AG04450 (cell line): ENCODE results near the gene SYDE1. TPM values are rescaled to one million over a fixed set of nuclear protein-coding genes. Genes with fewer than 3 reads are reported as not detected.
"Not testable (repeated sequence)": the region's sequence is repeated elsewhere in the genome, so short reads cannot be mapped to it uniquely, and the experiment has no call there.

Experiments
- CTCF ChIA-PET: fragments of 300-600, 350-600 bp; formaldehyde crosslinking; extraction: SDS; loops from one replicate; lab custom pipeline; 2022; ENCODE audit warnings: antibody characterized with exemption, inconsistent platforms; lab: Charles Lee
- POLR2A ChIA-PET: fragments of 350-600 bp; formaldehyde crosslinking; extraction: SDS; loops from one replicate; lab custom pipeline; 2021; ENCODE audit warnings: antibody characterized with exemption, inconsistent platforms; lab: Yijun Ruan, JAX
- DNase-seq: peaks from one replicate; pipeline ENCODE4 v3.0.0-alpha.2; 2011; ENCODE audit warnings: low read depth, low spot score
- H3K27ac ChIP-seq: one replicate; pipeline ENCODE4 v1.5.1; 2012; ENCODE audit warnings: low read depth, low read length, control low read depth
- H3K27me3 ChIP-seq: one replicate; pipeline ENCODE4 v1.6.0; 2012; ENCODE audit warnings: low read length; ENCODE audit not compliant: control insufficient read depth, insufficient read depth
- H3K4me3 ChIP-seq: 2 replicates; pipeline ENCODE4 v1.5.1; 2011; ENCODE audit warnings: mild to moderate bottlenecking, low read depth, low read length, control low read depth
- H3K9me3 ChIP-seq: 2 replicates; pipeline ENCODE4 v1.5.1; 2012; ENCODE audit warnings: low read length; ENCODE audit not compliant: control insufficient read depth, insufficient read depth
- CTCF ChIP-seq: IDR thresholded peaks from 2 replicates; pipeline ENCODE4 v1.5.1; 2011; ENCODE audit warnings: low read depth, low read length, control low read depth, inconsistent platforms
- polyA plus RNA-seq: library from polyadenylated mRNA; depleted of rRNA; stranded (reverse); fragments of >200 nt; gene quantifications from 2 replicates; pipeline ENCODE4 v1.2.3, GENCODE V29; 2011

SYDE1 gene
- polyA plus RNA-seq, 1 experiment = 30.3 TPM

- Histone ChIP-seq H3K27me3 (peaks cover 3% of the 10 kb centered on the region), H3K9me3 (no peaks in the 10 kb centered on the region; the same call in 1 of the 2 replicates), H3K4me3 (no peak overlapping the region), H3K27ac (no peak overlapping the region)
- ChIA-PET CTCF (interaction anchor here (1.2 to 2.8 kb wide), 9 partner anchors 8 to 462 kb away, joined by 3 to 38 read pairs (median 9); no protein-coding TSS in a partner anchor), POLR2A (interaction anchor here (0.6 kb wide), 1 partner anchor 983 kb away, joined by 5 read pairs; the partner anchor contains the start of gene TPM4)
- TF ChIP-seq CTCF = no peak
- no peak for DNase-seq
Measured at GRCh38 chr19:15093001-15093400, 14.2 kb upstream of the SYDE1 start.

GRCh38 chr19:15096223-15096622, 11.0 kb upstream of the SYDE1 start:
- H3K4me3 ChIP-seq = no peak overlapping the region
- H3K9me3 ChIP-seq = no peaks in the 10 kb centered on the region; the same call in 1 of the 2 replicates
- ChIA-PET CTCF (interaction anchor here (0.6 kb wide), 1 partner anchor 11 kb away, joined by 7 read pairs; no protein-coding TSS in a partner anchor), POLR2A (no interaction called here)
- H3K27ac ChIP-seq = no peak overlapping the region
- no peak for DNase-seq
- TF ChIP-seq CTCF = no peak
- H3K27me3 ChIP-seq = peaks cover 7% of the 10 kb centered on the region

GRCh38 chr19:15097980-15098379, 9.2 kb upstream of the SYDE1 start:
- POLR2A ChIA-PET, H3K27ac ChIP-seq, DNase-seq, H3K4me3 ChIP-seq, H3K27me3 ChIP-seq, CTCF ChIA-PET, H3K9me3 ChIP-seq: not testable (repeated sequence)

- no peak for TF ChIP-seq CTCF
- Histone ChIP-seq H3K4me3 (no peak overlapping the region), H3K27me3 (peaks cover 7% of the 10 kb centered on the region), H3K27ac (no peak overlapping the region), H3K9me3 (peaks cover 11% of the 10 kb centered on the region; the same call in 1 of the 2 replicates)
- CTCF ChIA-PET = no interaction called here
- DNase-seq = no peak
- POLR2A ChIA-PET = no interaction called here
Measured at GRCh38 chr19:15098460-15098859, 8.7 kb upstream of the SYDE1 start.

- DNase-seq = no peak
- TF ChIP-seq CTCF = no peak
- Histone ChIP-seq H3K27me3 (peaks cover 7% of the 10 kb centered on the region), H3K4me3 (no peak overlapping the region), H3K9me3 (peaks cover 17% of the 10 kb centered on the region; the same call in 1 of the 2 replicates), H3K27ac (no peak overlapping the region)
- ChIA-PET POLR2A (no interaction called here), CTCF (interaction anchor here (1.0 to 3.2 kb wide), 2 partner anchors 11 to 122 kb away, joined by 3 to 12 read pairs; no protein-coding TSS in a partner anchor)
Measured at GRCh38 chr19:15099017-15099582, 8.1 kb upstream of the SYDE1 start.
